GM13977 (cell line): ENCODE measurements around the gene ACTL7B.
"Not testable (repeated sequence)": the region's sequence is repeated elsewhere in the genome, so short reads cannot be mapped to it uniquely, and the experiment has no call there.

Source experiments
- DNase-seq: peaks from one replicate; pipeline ENCODE4 v3.0.0; 2012; ENCODE audit warnings: low spot score
- in situ Hi-C: fragments of 300-500 bp; cut with MboI; formaldehyde crosslinking; loops from one replicate; pipeline ENCODE4 v1.12.0; 2022; ENCODE audit warnings: low sequenced_read_pairs, low pct_unique_long_range_greater_than_20kb, mixed read lengths, inconsistent platforms; ENCODE audit not compliant: unreplicated experiment
- TF ChIP-seq, protein P1 (sequence below): IDR thresholded peaks from 2 replicates; pipeline ENCODE4 v1.5.1; 2012; ENCODE audit warnings: mild to moderate bottlenecking, control low read depth; ENCODE audit not compliant: insufficient read depth; ENCODE audit errors: extremely low read depth, missing control alignments

Gene ACTL7B

DNA sequence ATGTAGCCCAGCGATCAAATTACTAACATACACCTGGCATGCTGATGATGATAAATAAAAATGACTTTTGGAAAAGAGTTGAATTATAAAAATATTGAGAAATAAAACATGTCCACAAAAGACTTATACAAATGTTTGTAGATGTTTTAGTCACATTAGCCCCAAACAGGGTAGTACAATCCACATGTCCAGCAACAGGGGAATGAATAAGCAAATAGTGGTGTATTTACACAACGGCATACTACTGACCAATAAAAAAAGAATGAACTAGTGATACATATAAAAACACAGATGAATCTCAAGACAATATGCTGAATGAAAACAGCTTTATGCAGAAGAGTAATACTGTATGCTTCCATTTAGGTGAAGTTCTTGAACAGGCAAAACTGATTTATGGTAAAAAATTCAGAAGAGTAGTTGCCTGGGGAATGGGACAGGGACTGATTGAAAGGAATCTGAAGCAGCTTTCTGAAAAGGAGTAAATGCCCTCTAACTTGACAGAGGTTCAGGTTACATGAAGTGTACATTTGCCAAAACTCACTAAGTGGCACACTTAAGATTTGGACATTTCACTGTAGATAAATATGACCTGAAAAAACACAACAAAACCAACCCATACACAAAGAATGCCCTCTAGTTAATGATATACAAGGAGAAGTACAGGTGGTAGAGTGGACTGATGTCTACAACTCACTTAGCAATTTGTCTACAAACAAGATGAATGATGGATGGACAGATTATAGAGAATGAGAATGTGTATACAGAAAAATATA is 41.7 kb upstream of the ACTL7B start:
- TF ChIP-seq, protein P1, sequence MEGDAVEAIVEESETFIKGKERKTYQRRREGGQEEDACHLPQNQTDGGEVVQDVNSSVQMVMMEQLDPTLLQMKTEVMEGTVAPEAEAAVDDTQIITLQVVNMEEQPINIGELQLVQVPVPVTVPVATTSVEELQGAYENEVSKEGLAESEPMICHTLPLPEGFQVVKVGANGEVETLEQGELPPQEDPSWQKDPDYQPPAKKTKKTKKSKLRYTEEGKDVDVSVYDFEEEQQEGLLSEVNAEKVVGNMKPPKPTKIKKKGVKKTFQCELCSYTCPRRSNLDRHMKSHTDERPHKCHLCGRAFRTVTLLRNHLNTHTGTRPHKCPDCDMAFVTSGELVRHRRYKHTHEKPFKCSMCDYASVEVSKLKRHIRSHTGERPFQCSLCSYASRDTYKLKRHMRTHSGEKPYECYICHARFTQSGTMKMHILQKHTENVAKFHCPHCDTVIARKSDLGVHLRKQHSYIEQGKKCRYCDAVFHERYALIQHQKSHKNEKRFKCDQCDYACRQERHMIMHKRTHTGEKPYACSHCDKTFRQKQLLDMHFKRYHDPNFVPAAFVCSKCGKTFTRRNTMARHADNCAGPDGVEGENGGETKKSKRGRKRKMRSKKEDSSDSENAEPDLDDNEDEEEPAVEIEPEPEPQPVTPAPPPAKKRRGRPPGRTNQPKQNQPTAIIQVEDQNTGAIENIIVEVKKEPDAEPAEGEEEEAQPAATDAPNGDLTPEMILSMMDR = no peak
- no peak for DNase-seq
- in situ Hi-C loops = no loop called here

DNA sequence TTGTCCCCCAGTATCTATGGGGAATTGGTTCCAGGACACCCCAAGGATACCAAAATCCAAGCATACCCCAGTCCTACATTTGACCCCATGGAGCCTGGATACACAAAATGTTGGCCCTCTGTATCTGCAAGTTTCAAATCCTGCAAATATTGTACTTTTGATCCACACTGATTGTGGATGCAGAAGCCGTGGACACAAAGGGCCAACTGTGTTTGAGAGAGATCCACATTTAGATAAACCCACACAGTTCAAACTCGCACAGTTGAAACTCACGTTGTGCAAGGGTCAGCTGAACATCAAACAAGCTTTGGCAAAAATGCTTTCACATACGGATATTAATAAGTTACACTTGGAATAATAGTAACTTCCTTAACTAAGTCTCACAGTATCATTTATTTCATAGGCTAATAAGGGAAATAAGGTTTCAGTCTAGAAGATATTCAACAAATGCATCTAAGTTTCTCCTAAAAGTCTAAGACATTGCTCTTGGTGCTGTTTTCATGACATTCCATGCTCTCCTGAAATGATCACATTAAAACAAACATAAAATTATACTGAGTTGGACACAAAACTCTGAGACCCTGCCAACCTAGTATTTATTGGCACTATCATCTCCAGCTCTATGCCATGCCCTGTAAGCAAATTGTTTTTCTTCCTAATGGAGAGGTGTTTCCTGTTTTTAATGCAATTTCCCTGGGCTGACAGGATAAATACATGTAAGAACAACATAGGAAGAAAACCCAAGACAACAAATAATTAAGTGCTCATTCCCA is 38.6 kb upstream of the ACTL7B start:
- in situ Hi-C loops = no loop called here
- DNase-seq = no peak
- TF ChIP-seq, protein P1 = no peak

DNA sequence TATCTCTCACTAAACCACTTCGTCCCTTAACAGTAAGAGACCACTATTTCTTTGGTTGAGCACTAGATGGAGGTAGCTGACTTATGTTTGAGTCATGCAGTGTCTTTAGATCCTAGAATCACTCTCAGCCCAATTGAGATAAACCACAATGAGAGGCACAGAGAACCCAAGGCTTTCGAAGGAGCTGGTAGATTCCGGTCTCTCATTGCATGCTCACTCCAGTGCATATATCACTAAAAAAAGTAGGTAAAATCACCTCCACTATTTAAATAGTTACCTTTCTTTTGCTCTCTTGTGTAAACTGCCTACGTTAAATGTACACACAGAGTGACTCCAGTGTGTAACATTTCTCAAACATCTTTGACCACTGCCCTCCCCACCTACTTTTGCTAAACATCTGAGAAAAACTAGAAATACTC is 33.9 kb upstream of the ACTL7B start:
- no peak for DNase-seq
- in situ Hi-C loops = no loop called here
- TF ChIP-seq, protein P1 = no peak

DNA sequence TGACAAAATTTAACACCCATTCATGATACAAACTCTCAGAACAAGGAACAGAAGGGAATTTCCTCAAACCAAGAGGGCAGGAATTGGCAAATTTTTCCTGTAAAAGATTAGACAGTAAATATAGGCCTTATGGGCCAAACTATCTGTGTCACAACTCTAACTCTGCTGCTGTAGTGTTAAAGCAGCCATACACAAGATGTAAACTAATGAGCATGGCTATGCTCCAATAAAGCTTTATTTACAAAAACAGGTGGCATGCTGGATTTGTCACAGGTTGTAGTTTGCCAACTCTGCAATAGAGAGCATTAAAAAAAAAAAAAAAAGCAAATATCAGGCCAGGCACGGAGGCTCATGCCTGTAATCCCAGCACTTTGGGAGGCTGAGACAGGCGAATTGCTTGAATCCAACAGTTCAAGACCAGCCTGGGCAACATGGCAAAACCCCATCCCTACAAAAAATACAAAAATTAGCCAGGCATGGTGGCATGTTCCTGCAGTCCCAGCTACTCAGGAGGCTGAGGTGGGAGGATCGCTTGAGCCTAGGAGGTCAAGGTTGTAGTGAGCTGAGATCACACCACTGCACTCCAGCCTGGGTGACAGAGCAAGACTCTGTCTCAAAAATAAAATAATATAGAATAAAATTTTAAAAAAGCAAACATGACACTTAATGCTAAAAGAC is 30.9 kb upstream of the ACTL7B start:
- DNase-seq, in situ Hi-C loops: not testable (repeated sequence)

DNA sequence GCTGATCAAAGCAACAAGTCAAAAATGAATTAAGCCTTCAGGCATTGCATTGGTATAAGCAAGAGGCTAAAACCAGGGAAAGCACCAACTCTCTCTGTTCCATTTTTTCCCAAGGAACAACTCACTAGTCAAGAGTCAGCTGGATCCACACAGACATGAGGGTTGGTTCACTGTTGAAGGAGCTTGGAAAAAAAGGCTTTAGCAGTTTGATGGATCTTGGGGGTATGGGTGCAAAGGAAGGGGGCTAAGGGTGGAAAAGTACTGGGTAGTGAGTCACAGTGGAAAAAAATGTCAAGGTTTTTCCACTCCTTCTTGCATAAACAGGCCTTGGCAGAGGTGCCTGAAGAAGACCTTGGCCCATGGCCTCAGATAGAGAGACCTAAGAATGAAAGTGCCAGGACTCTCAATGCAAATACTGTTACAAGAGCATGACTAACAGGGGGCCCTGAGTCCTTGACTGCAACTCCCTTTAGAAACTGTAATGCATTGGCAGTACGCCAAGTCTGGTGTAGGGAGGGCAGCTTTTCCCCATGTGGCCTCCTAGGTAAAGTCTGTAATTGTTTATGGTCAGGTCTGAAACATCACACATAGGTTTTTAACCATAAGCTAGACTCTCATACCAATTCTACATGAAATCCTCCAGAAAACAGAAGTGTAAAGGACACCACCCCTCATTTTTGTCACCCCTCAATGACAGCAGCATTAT is 30.0 kb upstream of the ACTL7B start:
- DNase-seq = peak; percentile 73
- in situ Hi-C loops = no loop called here
- TF ChIP-seq, protein P1 = no peak

DNA sequence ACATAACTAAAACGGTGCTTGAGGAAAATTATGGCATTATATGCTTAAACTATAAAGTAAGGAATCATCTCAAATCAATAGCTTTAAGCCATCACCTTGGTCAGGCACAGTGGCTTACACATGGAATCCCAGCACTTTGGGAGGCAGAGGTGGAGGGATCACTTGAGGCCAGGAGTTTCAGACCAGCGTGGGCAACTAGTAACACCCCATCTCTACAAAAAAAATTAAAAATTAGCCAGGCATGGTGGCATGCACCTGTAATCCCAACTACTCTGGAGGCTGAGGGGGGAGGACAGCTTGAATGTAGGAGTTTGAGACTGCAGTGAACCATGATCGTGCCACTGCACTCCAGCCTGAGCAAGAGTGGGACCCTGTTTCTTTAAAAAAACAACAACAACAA is 28.9 kb upstream of the ACTL7B start:
- TF ChIP-seq, protein P1 = no peak
- in situ Hi-C loops = no loop called here
- no peak for DNase-seq
